Fibroblast of skin of scalp (primary cell): Measurements from ENCODE around the gene CARD10.

Source experiments
- DNase-seq: peaks from one replicate; pipeline ENCODE4 v3.0.0-alpha.2; 2013

CARD10 gene

GRCh38 chr22:37462436-37462835, 56.8 kb downstream of the CARD10 start:
- DNase-seq, result no peak

GRCh38 chr22:37461961-37462360, 57.3 kb downstream of the CARD10 start:
- DNase-seq, result no peak

GRCh38 chr22:37460684-37461083, 58.5 kb downstream of the CARD10 start:
- no peak for DNase-seq

DNA sequence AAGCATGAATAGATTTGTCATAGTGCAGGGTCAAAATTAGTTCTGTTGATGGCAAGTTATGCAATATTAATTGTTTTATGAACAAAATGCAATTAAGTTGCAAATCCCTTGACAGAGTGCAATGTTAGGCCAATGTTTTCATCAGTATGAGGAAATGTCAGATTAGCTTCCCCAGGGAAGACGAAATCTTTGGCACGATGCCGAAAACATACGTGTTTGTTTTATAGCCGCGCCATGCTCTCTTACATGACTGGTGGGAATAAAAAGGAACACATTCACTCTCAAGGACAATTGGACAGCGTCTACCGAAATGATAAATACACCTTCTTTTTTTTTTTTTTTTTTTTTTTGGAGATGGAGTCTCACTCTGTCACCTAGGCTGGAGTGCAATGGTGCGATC, 60.0 kb downstream of the CARD10 start:
- no peak for DNase-seq

- DNase-seq, result peak; percentile 54
These were observed 61.9 kb downstream of the CARD10 start for GRCh38 chr22:37457093-37457893.

DNA sequence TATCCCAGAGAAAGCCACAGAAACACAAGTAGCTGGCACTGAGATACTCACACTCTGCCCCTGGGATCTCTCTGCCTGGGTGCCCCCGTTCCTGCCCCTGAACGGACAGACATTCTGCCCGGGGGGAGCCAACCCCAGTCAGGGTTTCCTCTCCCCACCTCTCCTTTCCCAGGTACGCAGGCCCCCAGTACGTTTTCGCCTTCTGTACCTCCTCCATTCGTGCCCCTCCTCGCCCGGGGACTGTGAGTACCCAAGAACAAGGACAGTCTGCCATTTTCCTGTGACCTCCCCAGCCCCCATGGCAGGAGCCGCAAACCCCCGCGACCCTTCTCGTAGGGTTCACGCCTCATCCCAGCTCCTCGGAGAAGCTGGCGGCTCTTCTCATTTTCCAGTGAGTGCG, 62.9 kb downstream of the CARD10 start:
- DNase-seq, result no peak

GRCh38 chr22:37455896-37456295, 63.3 kb downstream of the CARD10 start:
- no peak for DNase-seq

- DNase-seq, result peak; percentile 73
These were observed 64.1 kb downstream of the CARD10 start for GRCh38 chr22:37454857-37455686.

- DNase-seq, result no peak
These were observed 65.5 kb downstream of the CARD10 start for GRCh38 chr22:37453696-37454095.

DNA sequence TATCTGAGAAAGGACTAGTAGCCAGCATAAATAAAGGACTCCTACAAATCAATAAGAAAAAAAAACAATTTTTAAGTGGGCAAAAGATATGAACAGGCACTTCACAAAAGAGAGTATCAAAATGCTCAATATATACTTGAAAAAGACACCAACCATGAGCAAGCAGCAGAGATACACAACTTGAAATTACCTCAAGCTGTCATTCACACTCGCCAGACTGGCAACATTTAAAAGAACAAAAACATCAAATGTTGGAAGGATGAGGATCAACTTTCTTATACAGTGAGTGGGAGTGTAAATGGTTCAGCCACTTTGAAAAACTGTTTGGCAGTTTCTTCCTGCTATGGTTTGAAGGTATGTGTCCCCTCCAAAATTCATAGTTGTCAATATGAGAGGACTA, 68.0 kb downstream of the CARD10 start:
- DNase-seq, result no peak

- no peak for DNase-seq
These were observed 69.7 kb downstream of the CARD10 start for GRCh38 chr22:37449331-37450001.

GRCh38 chr22:37448516-37449127, 70.6 kb downstream of the CARD10 start:
- DNase-seq, result no peak

- DNase-seq, result no peak
These were observed 73.7 kb downstream of the CARD10 start for GRCh38 chr22:37445501-37445900.

DNA sequence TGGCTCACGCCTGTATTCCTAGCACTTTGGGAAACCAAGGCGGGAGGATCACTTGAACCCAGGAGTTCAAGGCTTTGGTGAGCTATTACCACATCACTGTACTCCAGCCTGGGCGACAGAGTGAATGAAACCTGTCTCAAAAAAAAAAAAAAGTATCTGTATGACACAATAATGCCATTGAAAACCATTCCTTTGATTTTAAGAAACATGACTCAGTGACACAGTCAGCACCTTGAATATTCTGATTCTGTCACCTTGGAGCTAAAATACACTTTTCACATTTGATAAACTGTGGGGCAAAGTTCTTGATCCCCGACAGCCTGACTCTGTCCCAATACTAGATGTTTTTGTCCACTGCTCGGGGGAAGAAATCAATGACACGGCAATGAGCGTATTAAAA, 75.2 kb downstream of the CARD10 start:
- DNase-seq, result no peak

GRCh38 chr22:37443086-37443485, 76.1 kb downstream of the CARD10 start:
- DNase-seq, result no peak

DNA sequence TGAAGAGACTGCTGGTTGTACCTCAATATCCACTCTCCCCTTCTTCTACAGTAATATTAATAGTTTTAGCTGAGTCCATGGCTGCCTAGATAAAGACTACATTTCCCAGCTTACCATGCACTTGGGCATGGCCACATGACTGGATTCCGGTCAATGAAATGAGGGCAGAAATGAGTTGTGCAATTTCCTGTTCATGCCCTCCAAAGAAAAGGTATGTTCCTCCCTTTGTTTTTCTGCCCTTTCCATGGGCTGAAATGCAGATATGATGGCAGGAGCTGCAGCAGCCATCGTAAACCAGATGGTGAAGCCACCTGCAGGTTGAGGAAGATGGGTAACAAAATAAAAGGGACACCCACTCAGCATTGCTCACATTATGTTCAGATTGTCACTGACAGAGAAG, 76.7 kb downstream of the CARD10 start:
- DNase-seq, result peak; percentile 29

GRCh38 chr22:37442135-37442534, 77.1 kb downstream of the CARD10 start:
- DNase-seq, result no peak

GRCh38 chr22:37440875-37441274, 78.3 kb downstream of the CARD10 start:
- DNase-seq, result no peak
